ENCODE data around the gene PRR9. TPM values are rescaled to one million over a fixed set of nuclear protein-coding genes. Genes with fewer than 3 reads are reported as not detected.
A peak's percentile ranks its signal among the peaks of the same experiment; 100 is the strongest.
"Not testable (repeated sequence)": the region's sequence is repeated elsewhere in the genome, so short reads cannot be mapped to it uniquely, and the experiment has no call there.

The PRR9 gene
- total RNA-seq, 1 experiment from 2014 or later, result not detected

GRCh38 chr1:153217744-153218416, 496 bp downstream of the PRR9 start:
- Histone ChIP-seq H2AFZ (no peak overlapping the region), H3K36me3 (ENCODE audit: low read depth) (no peaks in the 10 kb centered on the region), H3K9me2 (ENCODE audit: insufficient read depth) (no peaks in the 10 kb centered on the region), H4K20me1 (ENCODE audit: insufficient read depth) (no peaks in the 10 kb centered on the region), H3F3A (ENCODE audit: insufficient read depth, low read depth) (no peaks in the 10 kb centered on the region), H3K4me1 (replicated peaks; ENCODE audit: insufficient read depth) (no peaks in the 10 kb centered on the region), H3K27me3 (ENCODE audit: insufficient read depth, low read depth) (peaks cover 22% of the 10 kb centered on the region), H3K4me3 (no peak overlapping the region), H3K9me3 (ENCODE audit: insufficient read depth, low read depth) (no peaks in the 10 kb centered on the region), H3K79me2 (ENCODE audit: low read depth) (no peaks in the 10 kb centered on the region), H3K27ac (no peak overlapping the region), H3K4me2 (no peak overlapping the region)
- ChIA-PET POLR2A (ENCODE audit: unreplicated experiment) (no interaction called here), CTCF (no interaction called here)
- no peak for TF ChIP-seq CTCF (conservative IDR thresholded peaks at IDR 0.05)
- no peak for TF ChIP-seq EZH2 (IDR thresholded peaks at IDR 0.05; ENCODE audit: low read depth)
- intact Hi-C loops (cut with micrococcal nuclease; ENCODE audit: unreplicated experiment), result no loop called here
- no TSS peak for BruUV-seq (replicated peaks)
- DNase-seq, result no peak

- TF ChIP-seq EZH2 (IDR thresholded peaks at IDR 0.05; ENCODE audit: low read depth) (no peak), CTCF (conservative IDR thresholded peaks at IDR 0.05) (no peak)
- BruUV-seq (replicated peaks), result no TSS peak
- POLR2A ChIA-PET (ENCODE audit: unreplicated experiment), result no interaction called here
- Histone ChIP-seq H3K79me2 (ENCODE audit: low read depth) (no peaks in the 10 kb centered on the region), H3K27me3 (ENCODE audit: insufficient read depth, low read depth) (peaks cover 41% of the 10 kb centered on the region), H3F3A (ENCODE audit: insufficient read depth, low read depth) (no peaks in the 10 kb centered on the region), H3K4me1 (replicated peaks; ENCODE audit: insufficient read depth) (no peaks in the 10 kb centered on the region), H3K27ac (no peak overlapping the region), H3K9me3 (ENCODE audit: insufficient read depth, low read depth) (no peaks in the 10 kb centered on the region), H3K4me3 (no peak overlapping the region), H2AFZ (no peak overlapping the region), H3K4me2 (no peak overlapping the region), H3K9me2 (ENCODE audit: insufficient read depth) (no peaks in the 10 kb centered on the region), H3K36me3 (ENCODE audit: low read depth) (no peaks in the 10 kb centered on the region), H4K20me1 (ENCODE audit: insufficient read depth) (no peaks in the 10 kb centered on the region)
- intact Hi-C loops (cut with micrococcal nuclease; ENCODE audit: unreplicated experiment), result no loop called here
- CTCF ChIA-PET, result no interaction called here
- DNase-seq, result no peak
These were observed 3.4 kb downstream of the PRR9 start for GRCh38 chr1:153220606-153221303.

- H3K4me3 ChIP-seq; CTCF ChIA-PET; H3K4me1 ChIP-seq (replicated peaks; ENCODE audit: insufficient read depth); BruUV-seq (replicated peaks); H3K36me3 ChIP-seq (ENCODE audit: low read depth); H3K9me2 ChIP-seq (ENCODE audit: insufficient read depth); H3F3A ChIP-seq (ENCODE audit: insufficient read depth, low read depth); H2AFZ ChIP-seq; H4K20me1 ChIP-seq (ENCODE audit: insufficient read depth); POLR2A ChIA-PET (ENCODE audit: unreplicated experiment); H3K27ac ChIP-seq; H3K4me2 ChIP-seq; H3K79me2 ChIP-seq (ENCODE audit: low read depth); H3K9me3 ChIP-seq (ENCODE audit: insufficient read depth, low read depth): not testable (repeated sequence)
- peak in 1 of 2 experiments; percentile 66 for DNase-seq
- intact Hi-C loops (cut with micrococcal nuclease; ENCODE audit: unreplicated experiment), result loop anchor here (1.0 kb wide), 1 partner anchor 352 kb away; no protein-coding TSS in a partner anchor
- peaks cover 49% of the 10 kb centered on the region for H3K27me3 ChIP-seq (ENCODE audit: insufficient read depth, low read depth)
- peak; percentile 89 for TF ChIP-seq CTCF (conservative IDR thresholded peaks at IDR 0.05)
These were observed 5.9 kb downstream of the PRR9 start for GRCh38 chr1:153223040-153223891.

Data from PC-9 (cell line).